NB4 (cell line): ENCODE results near the gene CYCS.

Source experiments
- CTCF ChIP-seq: IDR thresholded peaks from one replicate; pipeline ENCODE4 v1.5.1; 2012; ENCODE audit warnings: low read depth, low read length
- MAX ChIP-seq: IDR thresholded peaks from 2 replicates; pipeline ENCODE4 v1.6.1; 2011; ENCODE audit warnings: low read depth, low read length

- TF ChIP-seq CTCF (no peak), MAX (no peak)
Observed at GRCh38 chr7:25173184-25173583, 48.1 kb upstream of the CYCS start.
